Upper lobe of left lung (tissue), 6 donors: ENCODE measurements around the gene PRICKLE3. TPM values are rescaled to one million over a fixed set of nuclear protein-coding genes. Genes with fewer than 3 reads are reported as not detected.

Experiments used
- ATAC-seq, 2 donors: fragments of 200-7000 bp; cut with Tn5 transposase; one replicate each; pipeline ENCODE4 v1.9.1; 2022; ENCODE audit warnings: mild to moderate bottlenecking in 2 of 2, moderate library complexity in 2 of 2; ENCODE audit not compliant: low FRiP score in 2 of 2
- DNase-seq, 2 donors: peaks; one replicate each; pipeline ENCODE4 v3.0.0-alpha.2; 2019 to 2020
- H3K27ac ChIP-seq, 4 donors: fragments of 200-600 bp; sonication (generic); one replicate each; pipeline ENCODE4 v1.5.1; 2016 to 2019
- H3K27me3 ChIP-seq, 4 donors: fragments of 200-600 bp; sonication (generic); one replicate each; pipeline ENCODE4 v1.5.1; 2017 to 2019
- H3K36me3 ChIP-seq, 4 donors: fragments of 200-600 bp; sonication (generic); one replicate each; pipeline ENCODE4 v1.5.1; 2016 to 2019
- H3K4me1 ChIP-seq, 4 donors: fragments of 200-600 bp; sonication (generic); one replicate each; pipeline ENCODE4 v1.5.1; 2018 to 2019
- H3K4me3 ChIP-seq, 4 donors: fragments of 200-600 bp; sonication (generic); one replicate each; pipeline ENCODE4 v1.5.1; 2017 to 2019; ENCODE audit warnings: mild to moderate bottlenecking in 2 of 4, moderate library complexity in 1 of 4
- H3K9me3 ChIP-seq, 4 donors: fragments of 200-600 bp; sonication (generic); one replicate each; pipeline ENCODE4 v1.5.1; 2018 to 2019
- EP300 ChIP-seq, 4 donors: sonication (generic); formaldehyde crosslinking; IDR thresholded peaks; one replicate each; pipeline ENCODE4 v1.5.1; 2017; ENCODE audit warnings: antibody characterized with exemption in 4 of 4, control low read depth in 2 of 4
- POLR2A ChIP-seq, 4 donors: fragments of 450-650 bp; IDR thresholded peaks; one replicate each; pipeline ENCODE4 v1.5.1; 2016 to 2017; ENCODE audit warnings: antibody characterized with exemption in 4 of 4, mild to moderate bottlenecking in 2 of 4
- POLR2AphosphoS5 ChIP-seq, 2 donors: sonication (generic); formaldehyde crosslinking; IDR thresholded peaks; one replicate each; pipeline ENCODE4 v1.5.1; 2017; ENCODE audit warnings: antibody characterized with exemption in 2 of 2
- WGBS, 2 donors: methylation state at CpG; one replicate each; pipeline ENCODE4 v1.1.5; 2017 to 2018; 5-methylcytosine and 5-hydroxymethylcytosine counted together
- total RNA-seq, 6 donors: library from RNA; depleted of rRNA in 4 of 6; stranded (reverse); fragments of >200 nt in 4 of 6; gene quantifications; one replicate each; pipeline versions ENCODE4 v1.1.0 to v1.2.1, GENCODE V29; 2016 to 2021
- TF ChIP-seq, protein P1 (sequence below), 6 experiments: fragments of 450-650 bp in 4 of 6; fragments of 200-600 bp in 2 of 6; sonication (generic) in 2 of 6; IDR thresholded peaks; one replicate each; pipeline ENCODE4 v1.5.1; 2016 to 2019; ENCODE audit warnings: antibody characterized with exemption in 6 of 6
- donor health status: DM: no; HTN: no; CAD: no; lungs with moderate emphysema.
- donor health status: DM: no; HTN: yes; CAD: no; lungs with severe emphysema.

PRICKLE3 gene
- total RNA-seq, 6 donors from 2014 or later: 14.4 to 43.0 (median 19.7) TPM

GRCh38 chrX:49187028-49187394 lies 838 bp upstream of the PRICKLE3 start:
- Histone ChIP-seq H3K9me3 (no peaks in the 10 kb centered on the region), H3K4me1 (peaks cover 9 to 18% (median 14%) of the 10 kb centered on the region in 4 donors), H3K4me3 (no peak overlapping the region), H3K27ac (peak overlapping the region; percentile 74 to 85 (median 82)), H3K27me3 (no peaks in the 10 kb centered on the region), H3K36me3 (peaks cover 0 to 16% (median 0%) of the 10 kb centered on the region in 4 donors)
- TF ChIP-seq POLR2AphosphoS5 (IDR thresholded peaks at IDR 0.05): no peak
- DNase-seq (no peak), ATAC-seq (no peak)
- WGBS, 2 donors: 51 to 60% methylated on average over 8 to 14 of the region's 15 CpGs

DNA sequence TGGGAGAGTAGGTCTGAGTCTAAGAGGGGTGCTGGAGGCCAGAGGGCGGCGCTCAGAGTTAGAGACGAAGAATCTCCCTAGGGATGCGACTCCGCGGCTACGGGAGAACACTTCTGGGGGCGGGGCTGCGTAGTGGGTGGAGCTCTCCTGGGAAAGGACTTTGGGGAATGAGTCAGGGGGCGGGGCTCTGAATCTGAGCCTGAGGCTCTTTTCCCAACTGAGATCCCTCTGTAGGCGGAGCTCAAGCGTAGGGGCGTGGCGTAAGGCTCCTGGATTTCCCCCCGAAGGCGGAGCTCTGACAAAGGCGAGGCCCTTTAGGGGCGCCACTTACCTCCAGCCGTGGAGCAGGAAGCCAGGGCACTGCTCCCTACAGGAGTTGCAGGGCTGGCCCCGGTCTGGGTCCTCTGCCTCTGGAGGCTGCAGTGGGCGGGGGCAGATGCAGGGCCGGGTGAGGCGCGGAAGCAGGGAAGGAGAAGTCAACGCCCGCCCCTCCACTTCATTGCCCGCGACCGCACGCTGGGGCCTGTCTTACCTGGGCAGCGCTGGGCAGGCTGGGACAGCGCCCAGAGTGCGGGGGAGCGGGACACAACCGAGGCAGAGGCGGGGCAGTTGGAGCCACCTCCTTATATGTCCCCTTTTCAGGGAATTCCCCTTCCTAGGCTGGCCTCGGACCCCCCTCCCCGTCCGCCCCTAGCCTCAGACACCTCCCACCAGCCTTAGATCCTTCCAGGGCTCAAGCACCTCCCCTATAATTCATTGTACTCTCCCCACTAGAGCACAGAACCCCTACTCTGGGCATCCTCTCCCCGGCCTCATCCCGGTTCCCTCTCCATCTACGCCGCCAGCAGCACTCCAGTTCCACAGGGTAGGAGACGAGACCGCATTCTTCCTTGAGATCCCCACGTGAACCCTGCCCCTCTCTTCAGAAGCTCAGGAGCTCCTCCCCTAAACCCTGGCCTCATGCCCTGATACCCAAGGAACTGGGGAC lies 1.6 kb downstream of the PRICKLE3 start:
- DNase-seq (peak; percentile 88 to 93), ATAC-seq (peak; percentile 83 to 90)
- Histone ChIP-seq H3K36me3 (peaks cover 0 to 30% (median under 1%) of the 10 kb centered on the region in 4 donors), H3K27me3 (no peaks in the 10 kb centered on the region), H3K4me3 (peak overlapping the region; percentile 9 to 63 (median 52)), H3K9me3 (no peaks in the 10 kb centered on the region), H3K4me1 (peaks cover 5 to 13% (median 10%) of the 10 kb centered on the region in 4 donors), H3K27ac (peak overlapping the region; percentile 57 to 84 (median 72))
- TF ChIP-seq EP300 (IDR thresholded peaks at IDR 0.05) (no peak), POLR2AphosphoS5 (IDR thresholded peaks at IDR 0.05) (peak; percentile 21 to 82), POLR2A (IDR thresholded peaks at IDR 0.05) (peak in 2 of 4 donors; percentile 58 to 73)
- TF ChIP-seq, protein P1, sequence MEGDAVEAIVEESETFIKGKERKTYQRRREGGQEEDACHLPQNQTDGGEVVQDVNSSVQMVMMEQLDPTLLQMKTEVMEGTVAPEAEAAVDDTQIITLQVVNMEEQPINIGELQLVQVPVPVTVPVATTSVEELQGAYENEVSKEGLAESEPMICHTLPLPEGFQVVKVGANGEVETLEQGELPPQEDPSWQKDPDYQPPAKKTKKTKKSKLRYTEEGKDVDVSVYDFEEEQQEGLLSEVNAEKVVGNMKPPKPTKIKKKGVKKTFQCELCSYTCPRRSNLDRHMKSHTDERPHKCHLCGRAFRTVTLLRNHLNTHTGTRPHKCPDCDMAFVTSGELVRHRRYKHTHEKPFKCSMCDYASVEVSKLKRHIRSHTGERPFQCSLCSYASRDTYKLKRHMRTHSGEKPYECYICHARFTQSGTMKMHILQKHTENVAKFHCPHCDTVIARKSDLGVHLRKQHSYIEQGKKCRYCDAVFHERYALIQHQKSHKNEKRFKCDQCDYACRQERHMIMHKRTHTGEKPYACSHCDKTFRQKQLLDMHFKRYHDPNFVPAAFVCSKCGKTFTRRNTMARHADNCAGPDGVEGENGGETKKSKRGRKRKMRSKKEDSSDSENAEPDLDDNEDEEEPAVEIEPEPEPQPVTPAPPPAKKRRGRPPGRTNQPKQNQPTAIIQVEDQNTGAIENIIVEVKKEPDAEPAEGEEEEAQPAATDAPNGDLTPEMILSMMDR (IDR thresholded peaks at IDR 0.05): no peak
- WGBS, 2 donors: 44 to 51% methylated on average over 5 to 44 of the region's 46 CpGs

DNA sequence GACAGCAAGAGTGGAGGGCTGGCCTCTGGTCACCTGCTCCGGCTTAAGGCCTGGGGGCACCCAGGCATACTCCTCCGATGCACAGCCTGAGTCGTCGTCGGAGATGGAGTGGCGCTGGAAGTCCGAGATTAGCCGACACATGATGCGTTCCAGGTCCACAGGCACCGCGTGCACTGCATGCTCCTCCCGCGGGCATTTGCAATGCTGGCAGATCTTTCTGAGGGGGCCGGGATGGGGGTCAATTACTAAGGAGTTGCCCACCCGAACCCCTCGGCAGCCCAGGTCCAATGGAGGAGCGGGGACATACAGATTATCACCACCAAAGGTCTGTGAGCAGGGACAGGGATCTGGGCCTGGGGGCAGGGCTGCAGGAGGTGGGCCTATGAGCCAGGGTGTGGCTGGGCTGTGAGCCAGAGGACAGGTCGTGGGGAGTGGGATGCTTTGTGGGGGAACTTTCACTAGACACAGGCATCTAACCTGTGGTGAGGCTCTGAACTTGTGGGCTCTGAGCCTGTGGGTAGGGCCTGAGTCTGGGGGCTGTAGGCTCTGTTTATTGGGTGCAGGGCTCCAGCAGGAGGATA lies 2.4 kb downstream of the PRICKLE3 start:
- H3K4me1 ChIP-seq: peaks cover 4 to 11% (median 7%) of the 10 kb centered on the region in 4 donors
- H3K9me3 ChIP-seq: no peaks in the 10 kb centered on the region
- ATAC-seq (no peak), DNase-seq (no peak)
- H3K4me3 ChIP-seq: peak overlapping the region in 1 of 4 donors; percentile 45
- 92% methylated on average over 18 of the region's 18 CpGs; no CpG with 5 or more reads in 1 of the 2 donors for WGBS, 2 donors
- H3K27ac ChIP-seq: peak overlapping the region in 2 of 4 donors; percentile 39 to 84
- H3K27me3 ChIP-seq: no peaks in the 10 kb centered on the region
- H3K36me3 ChIP-seq: peaks cover 0 to 38% (median 4%) of the 10 kb centered on the region in 4 donors
- TF ChIP-seq EP300 (IDR thresholded peaks at IDR 0.05): no peak
- TF ChIP-seq POLR2A (IDR thresholded peaks at IDR 0.05): no peak

- Histone ChIP-seq H3K36me3 (peaks cover 0 to 67% (median 18%) of the 10 kb centered on the region in 4 donors), H3K27me3 (no peaks in the 10 kb centered on the region), H3K4me3 (no peak overlapping the region), H3K27ac (no peak overlapping the region), H3K4me1 (peaks cover 3 to 14% (median 5%) of the 10 kb centered on the region in 4 donors), H3K9me3 (no peaks in the 10 kb centered on the region)
- TF ChIP-seq EP300 (IDR thresholded peaks at IDR 0.05) (no peak), POLR2A (IDR thresholded peaks at IDR 0.05) (no peak), POLR2AphosphoS5 (IDR thresholded peaks at IDR 0.05) (no peak)
- TF ChIP-seq, protein P1 (IDR thresholded peaks at IDR 0.05): no peak
- ATAC-seq: no peak
- WGBS, 2 donors: 75 to 100% methylated on average over 2 of the region's 2 CpGs
- DNase-seq: no peak
These were observed 6.8 kb downstream of the PRICKLE3 start for GRCh38 chrX:49179358-49179757.

- TF ChIP-seq POLR2A (IDR thresholded peaks at IDR 0.05) (no peak), EP300 (IDR thresholded peaks at IDR 0.05) (no peak), POLR2AphosphoS5 (IDR thresholded peaks at IDR 0.05) (no peak)
- TF ChIP-seq, protein P1 (IDR thresholded peaks at IDR 0.05): no peak
- ATAC-seq (no peak), DNase-seq (no peak)
- Histone ChIP-seq H3K36me3 (peaks cover 0 to 72% (median 18%) of the 10 kb centered on the region in 4 donors), H3K4me3 (no peak overlapping the region), H3K27me3 (no peaks in the 10 kb centered on the region), H3K27ac (no peak overlapping the region), H3K4me1 (peaks cover 0 to 11% (median 5%) of the 10 kb centered on the region in 4 donors), H3K9me3 (no peaks in the 10 kb centered on the region)
- 86% methylated on average over 3 of the region's 3 CpGs; no CpG with 5 or more reads in 1 of the 2 donors for WGBS, 2 donors
These were observed 7.6 kb downstream of the PRICKLE3 start for GRCh38 chrX:49178537-49178936.
